ENCODE results near the gene RAET1G. TPM values are rescaled to one million over a fixed set of nuclear protein-coding genes. Genes with fewer than 3 reads are reported as not detected.
"Not testable (repeated sequence)": the region's sequence is repeated elsewhere in the genome, so short reads cannot be mapped to it uniquely, and the experiment has no call there.

The RAET1G gene
- total and polyA plus RNA-seq, 2 donors (not counting 3 experiments of a cell fraction or from before 2014, with no cell fraction given) = 1.6 to 2.1 TPM

GRCh38 chr6:149967591-149967990 is 44.7 kb upstream of the RAET1G start:
- Histone ChIP-seq H3K9me3 (replicated peaks; ENCODE audit: control insufficient read depth, insufficient read depth, low read length) (no peaks in the 10 kb centered on the region), H4K20me1 (replicated peaks; ENCODE audit: control insufficient read depth, extremely low read depth, insufficient read depth, low read length) (no peaks in the 10 kb centered on the region), H3K4me2 (ENCODE audit: insufficient read depth, low read length) (no peak overlapping the region), H3K9ac (replicated peaks; ENCODE audit: extremely low read depth, insufficient read depth, low read length) (no peak overlapping the region), H3K79me2 (ENCODE audit: control insufficient read depth, insufficient read depth, low read length) (no peaks in the 10 kb centered on the region), H3K4me3 (replicated peaks in 1 of 3; ENCODE audit: insufficient read depth in 1 of 3, low read depth in 1 of 3, low read length in 3 of 3) (no peak overlapping the region), H3K27me3 (ENCODE audit: control insufficient read depth in 2 of 2, insufficient read depth in 2 of 2, low read length in 2 of 2) (peaks cover 12 to 41% of the 10 kb centered on the region in 2 experiments), H3K4me1 (ENCODE audit: control insufficient read depth, extremely low read depth, insufficient read depth, low read length) (peaks cover 18% of the 10 kb centered on the region), H3K36me3 (ENCODE audit: control insufficient read depth in 2 of 2, extremely low read depth in 1 of 2, insufficient read depth in 2 of 2, low read length in 2 of 2) (no peaks in the 10 kb centered on the region), H3K9me1 (replicated peaks; ENCODE audit: control insufficient read depth, extremely low read depth, insufficient read depth, low read length) (no peaks in the 10 kb centered on the region), H3K27ac (ENCODE audit: insufficient read depth, low read depth, low read length) (no peak overlapping the region), H2AFZ (ENCODE audit: low read depth, low read length) (no peak overlapping the region)
- POLR2A ChIA-PET = no interaction called here
- TF ChIP-seq GATA2 (IDR thresholded peaks at IDR 0.05; ENCODE audit: insufficient read depth, insufficient read length, low read depth, low read length) = no peak
- TF ChIP-seq, protein P1, sequence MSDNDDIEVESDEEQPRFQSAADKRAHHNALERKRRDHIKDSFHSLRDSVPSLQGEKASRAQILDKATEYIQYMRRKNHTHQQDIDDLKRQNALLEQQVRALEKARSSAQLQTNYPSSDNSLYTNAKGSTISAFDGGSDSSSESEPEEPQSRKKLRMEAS (IDR thresholded peaks at IDR 0.05; ENCODE audit: insufficient read depth, insufficient read length) = no peak
- no peak for TF ChIP-seq MYC (IDR thresholded peaks at IDR 0.05; ENCODE audit: low read depth, low read length)
- no peak for TF ChIP-seq POLR2A (IDR thresholded peaks at IDR 0.05; ENCODE audit: low read depth, low read length)
- TF ChIP-seq POLR2AphosphoS5 (IDR thresholded peaks at IDR 0.05; ENCODE audit: insufficient read depth, low read depth, low read length) = no peak
- FAIRE-seq (no peak), DNase-seq (ENCODE audit: low read depth, low spot score) (no peak)
- CTCF ChIA-PET = no interaction called here
- no TSS peak for BruUV-seq (replicated peaks)
- intact Hi-C loops (cut with micrococcal nuclease) (no loop called here), dilution Hi-C loops (cut with MboI; ENCODE audit: extremely low pct_ligation_motif_present, low sequenced_read_pairs) (no loop called here)

- H3K9ac ChIP-seq (replicated peaks; ENCODE audit: extremely low read depth, insufficient read depth, low read length); DNase-seq (ENCODE audit: low read depth, low spot score); H3K79me2 ChIP-seq (ENCODE audit: control insufficient read depth, insufficient read depth, low read length); H3K4me3 ChIP-seq (replicated peaks in 1 of 3; ENCODE audit: insufficient read depth in 1 of 3, low read depth in 1 of 3, low read length in 3 of 3); CTCF ChIA-PET; dilution Hi-C loops (cut with MboI; ENCODE audit: extremely low pct_ligation_motif_present, low sequenced_read_pairs); H3K9me3 ChIP-seq (replicated peaks; ENCODE audit: control insufficient read depth, insufficient read depth, low read length); H3K27ac ChIP-seq (ENCODE audit: insufficient read depth, low read depth, low read length); POLR2A ChIA-PET; FAIRE-seq; H3K9me1 ChIP-seq (replicated peaks; ENCODE audit: control insufficient read depth, extremely low read depth, insufficient read depth, low read length); H4K20me1 ChIP-seq (replicated peaks; ENCODE audit: control insufficient read depth, extremely low read depth, insufficient read depth, low read length); BruUV-seq (replicated peaks); intact Hi-C loops (cut with micrococcal nuclease); H3K4me2 ChIP-seq (ENCODE audit: insufficient read depth, low read length); H2AFZ ChIP-seq (ENCODE audit: low read depth, low read length); H3K36me3 ChIP-seq (ENCODE audit: control insufficient read depth in 2 of 2, extremely low read depth in 1 of 2, insufficient read depth in 2 of 2, low read length in 2 of 2): not testable (repeated sequence)
- Histone ChIP-seq H3K27me3 (ENCODE audit: control insufficient read depth in 2 of 2, insufficient read depth in 2 of 2, low read length in 2 of 2) (peaks cover 12 to 37% of the 10 kb centered on the region in 2 experiments), H3K4me1 (ENCODE audit: control insufficient read depth, extremely low read depth, insufficient read depth, low read length) (peaks cover 18% of the 10 kb centered on the region)
Measured at GRCh38 chr6:149966319-149966718, 43.4 kb upstream of the RAET1G start.

Data from endothelial cell of umbilical vein (primary cell).